SK-N-SH treated with all-trans-retinoic acid at 6 μM for 48 hours (cell line): ENCODE data around the gene DNAH3.

Experiments
- ATAC-seq: fragments of 200-7000 bp; cut with Tn5 transposase; 3 replicates; pipeline ENCODE4 v1.9.1; 2020; ENCODE audit warnings: mild to moderate bottlenecking, moderate library complexity
- BACH2 ChIP-seq: fragments of 250-450 bp; sonication (Bioruptor Pico); IDR thresholded peaks from 2 replicates; pipeline ENCODE4 v1.9.0; 2021; ENCODE audit warnings: mild to moderate bottlenecking, borderline replicate concordance
- CSDC2 ChIP-seq: fragments of 250-450 bp; sonication (Bioruptor Pico); IDR thresholded peaks from 2 replicates; pipeline ENCODE4 v1.5.0; 2020; ENCODE audit warnings: mild to moderate bottlenecking, moderate library complexity
- CSRNP3 ChIP-seq: fragments of 250-450 bp; sonication (Bioruptor Pico); IDR thresholded peaks from 2 replicates; pipeline ENCODE4 v1.5.1; 2021; ENCODE audit warnings: mild to moderate bottlenecking, moderate library complexity
- ESRRG ChIP-seq: fragments of 250-450 bp; sonication (Bioruptor Pico); IDR thresholded peaks from 2 replicates; pipeline ENCODE4 v1.6.1; 2021; ENCODE audit warnings: mild to moderate bottlenecking
- ISL1 ChIP-seq: fragments of 250-450 bp; sonication (Bioruptor Pico); IDR thresholded peaks from 2 replicates; pipeline ENCODE4 v2.1.2; 2022; ENCODE audit warnings: mild to moderate bottlenecking, moderate library complexity
- OSR1 ChIP-seq: fragments of 250-450 bp; sonication (Bioruptor Pico); IDR thresholded peaks from 2 replicates; pipeline ENCODE4 v1.8.0; 2022; ENCODE audit warnings: moderate library complexity, mild to moderate bottlenecking, inconsistent platforms
- PPARA ChIP-seq: fragments of 250-450 bp; sonication (Bioruptor Pico); IDR thresholded peaks from 2 replicates; pipeline ENCODE4 v1.5.0; 2020; ENCODE audit warnings: mild to moderate bottlenecking, borderline replicate concordance
- RARB ChIP-seq: fragments of 250-450 bp; sonication (Bioruptor Pico); IDR thresholded peaks from 2 replicates; pipeline ENCODE4 v1.8.0; 2021; ENCODE audit warnings: mild to moderate bottlenecking, moderate library complexity
- SNAI2 ChIP-seq: fragments of 250-450 bp; sonication (Bioruptor Pico); IDR thresholded peaks from 2 replicates; pipeline ENCODE4 v1.5.0; 2020; ENCODE audit warnings: mild to moderate bottlenecking, moderate library complexity
- TCF4 ChIP-seq: fragments of 250-450 bp; sonication (Bioruptor Pico); IDR thresholded peaks from 2 replicates; pipeline ENCODE4 v1.8.0; 2021; ENCODE audit warnings: mild to moderate bottlenecking, moderate library complexity, borderline replicate concordance
- TOX ChIP-seq: fragments of 250-450 bp; sonication (Bioruptor Pico); IDR thresholded peaks from 2 replicates; pipeline ENCODE4 v1.8.0; 2021; ENCODE audit warnings: mild to moderate bottlenecking, moderate library complexity, borderline replicate concordance
- ZC3H10 ChIP-seq: fragments of 250-450 bp; sonication (Bioruptor Pico); IDR thresholded peaks from 2 replicates; pipeline ENCODE4 v1.5.1; 2021; ENCODE audit warnings: mild to moderate bottlenecking, moderate library complexity
- ZFP3 ChIP-seq: fragments of 250-450 bp; sonication (Bioruptor Pico); IDR thresholded peaks from 2 replicates; pipeline ENCODE4 v1.5.0; 2020; ENCODE audit warnings: mild to moderate bottlenecking, moderate library complexity
- ZFP30 ChIP-seq: fragments of 450-650 bp; formaldehyde crosslinking; IDR thresholded peaks from 2 replicates; pipeline ENCODE4 v1.5.0; 2022; ENCODE audit warnings: mild to moderate bottlenecking, moderate library complexity
- ZNF565 ChIP-seq: fragments of 450-650 bp; formaldehyde crosslinking; conservative IDR thresholded peaks from 2 replicates; pipeline ENCODE4 v1.5.0; 2020; ENCODE audit warnings: low read depth, mild to moderate bottlenecking, moderate library complexity
- ZNF70 ChIP-seq: fragments of 450-650 bp; formaldehyde crosslinking; IDR thresholded peaks from 2 replicates; pipeline ENCODE4 v1.5.0; 2020; ENCODE audit warnings: mild to moderate bottlenecking, moderate library complexity
- ZNF8 ChIP-seq: fragments of 450-650 bp; formaldehyde crosslinking; IDR thresholded peaks from 2 replicates; pipeline ENCODE4 v1.5.0; 2020; ENCODE audit warnings: mild to moderate bottlenecking, moderate library complexity
- TF ChIP-seq, protein P1 (sequence below): fragments of 250-450 bp; sonication (Bioruptor Pico); IDR thresholded peaks from 2 replicates; pipeline ENCODE4 v1.8.0; 2021; ENCODE audit warnings: low read depth, mild to moderate bottlenecking, moderate library complexity, borderline replicate concordance
- TF ChIP-seq, protein P2 (sequence below): fragments of 250-450 bp; sonication (Bioruptor Pico); IDR thresholded peaks from 2 replicates; pipeline ENCODE4 v1.8.0; 2020; ENCODE audit warnings: mild to moderate bottlenecking, moderate library complexity, borderline replicate concordance
- TF ChIP-seq, protein P3 (sequence below): fragments of 250-450 bp; sonication (Bioruptor Pico); IDR thresholded peaks from 2 replicates; pipeline ENCODE4 v1.5.0; 2020; ENCODE audit warnings: mild to moderate bottlenecking, moderate library complexity

Gene DNAH3

GRCh38 chr16:20918486-20919239 lies 232.0 kb downstream of the DNAH3 start (continued):
- TF ChIP-seq, protein P1, sequence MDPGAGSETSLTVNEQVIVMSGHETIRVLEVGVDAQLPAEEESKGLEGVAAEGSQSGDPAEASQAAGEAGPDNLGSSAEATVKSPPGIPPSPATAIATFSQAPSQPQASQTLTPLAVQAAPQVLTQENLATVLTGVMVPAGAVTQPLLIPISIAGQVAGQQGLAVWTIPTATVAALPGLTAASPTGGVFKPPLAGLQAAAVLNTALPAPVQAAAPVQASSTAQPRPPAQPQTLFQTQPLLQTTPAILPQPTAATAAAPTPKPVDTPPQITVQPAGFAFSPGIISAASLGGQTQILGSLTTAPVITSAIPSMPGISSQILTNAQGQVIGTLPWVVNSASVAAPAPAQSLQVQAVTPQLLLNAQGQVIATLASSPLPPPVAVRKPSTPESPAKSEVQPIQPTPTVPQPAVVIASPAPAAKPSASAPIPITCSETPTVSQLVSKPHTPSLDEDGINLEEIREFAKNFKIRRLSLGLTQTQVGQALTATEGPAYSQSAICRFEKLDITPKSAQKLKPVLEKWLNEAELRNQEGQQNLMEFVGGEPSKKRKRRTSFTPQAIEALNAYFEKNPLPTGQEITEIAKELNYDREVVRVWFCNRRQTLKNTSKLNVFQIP (CRISPR knock-in tag): no peak
- TF ChIP-seq ZNF8 (CRISPR knock-in tag) (no peak), ZNF70 (no peak)
- TF ChIP-seq, protein P2, sequence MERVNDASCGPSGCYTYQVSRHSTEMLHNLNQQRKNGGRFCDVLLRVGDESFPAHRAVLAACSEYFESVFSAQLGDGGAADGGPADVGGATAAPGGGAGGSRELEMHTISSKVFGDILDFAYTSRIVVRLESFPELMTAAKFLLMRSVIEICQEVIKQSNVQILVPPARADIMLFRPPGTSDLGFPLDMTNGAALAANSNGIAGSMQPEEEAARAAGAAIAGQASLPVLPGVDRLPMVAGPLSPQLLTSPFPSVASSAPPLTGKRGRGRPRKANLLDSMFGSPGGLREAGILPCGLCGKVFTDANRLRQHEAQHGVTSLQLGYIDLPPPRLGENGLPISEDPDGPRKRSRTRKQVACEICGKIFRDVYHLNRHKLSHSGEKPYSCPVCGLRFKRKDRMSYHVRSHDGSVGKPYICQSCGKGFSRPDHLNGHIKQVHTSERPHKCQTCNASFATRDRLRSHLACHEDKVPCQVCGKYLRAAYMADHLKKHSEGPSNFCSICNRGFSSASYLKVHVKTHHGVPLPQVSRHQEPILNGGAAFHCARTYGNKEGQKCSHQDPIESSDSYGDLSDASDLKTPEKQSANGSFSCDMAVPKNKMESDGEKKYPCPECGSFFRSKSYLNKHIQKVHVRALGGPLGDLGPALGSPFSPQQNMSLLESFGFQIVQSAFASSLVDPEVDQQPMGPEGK: no peak

- TF ChIP-seq, protein P1 (CRISPR knock-in tag): no peak
- TF ChIP-seq, protein P3, sequence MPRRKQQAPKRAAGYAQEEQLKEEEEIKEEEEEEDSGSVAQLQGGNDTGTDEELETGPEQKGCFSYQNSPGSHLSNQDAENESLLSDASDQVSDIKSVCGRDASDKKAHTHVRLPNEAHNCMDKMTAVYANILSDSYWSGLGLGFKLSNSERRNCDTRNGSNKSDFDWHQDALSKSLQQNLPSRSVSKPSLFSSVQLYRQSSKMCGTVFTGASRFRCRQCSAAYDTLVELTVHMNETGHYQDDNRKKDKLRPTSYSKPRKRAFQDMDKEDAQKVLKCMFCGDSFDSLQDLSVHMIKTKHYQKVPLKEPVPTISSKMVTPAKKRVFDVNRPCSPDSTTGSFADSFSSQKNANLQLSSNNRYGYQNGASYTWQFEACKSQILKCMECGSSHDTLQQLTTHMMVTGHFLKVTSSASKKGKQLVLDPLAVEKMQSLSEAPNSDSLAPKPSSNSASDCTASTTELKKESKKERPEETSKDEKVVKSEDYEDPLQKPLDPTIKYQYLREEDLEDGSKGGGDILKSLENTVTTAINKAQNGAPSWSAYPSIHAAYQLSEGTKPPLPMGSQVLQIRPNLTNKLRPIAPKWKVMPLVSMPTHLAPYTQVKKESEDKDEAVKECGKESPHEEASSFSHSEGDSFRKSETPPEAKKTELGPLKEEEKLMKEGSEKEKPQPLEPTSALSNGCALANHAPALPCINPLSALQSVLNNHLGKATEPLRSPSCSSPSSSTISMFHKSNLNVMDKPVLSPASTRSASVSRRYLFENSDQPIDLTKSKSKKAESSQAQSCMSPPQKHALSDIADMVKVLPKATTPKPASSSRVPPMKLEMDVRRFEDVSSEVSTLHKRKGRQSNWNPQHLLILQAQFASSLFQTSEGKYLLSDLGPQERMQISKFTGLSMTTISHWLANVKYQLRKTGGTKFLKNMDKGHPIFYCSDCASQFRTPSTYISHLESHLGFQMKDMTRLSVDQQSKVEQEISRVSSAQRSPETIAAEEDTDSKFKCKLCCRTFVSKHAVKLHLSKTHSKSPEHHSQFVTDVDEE: no peak
- no peak for TF ChIP-seq ZFP30 (CRISPR knock-in tag)
- TF ChIP-seq SNAI2 (CRISPR knock-in tag): no peak
- no peak for TF ChIP-seq ISL1 (CRISPR knock-in tag)
- no peak for ATAC-seq
Observed at GRCh38 chr16:20916942-20917341, 233.7 kb downstream of the DNAH3 start.

GRCh38 chr16:20916289-20916688 lies 234.4 kb downstream of the DNAH3 start:
- ATAC-seq: no peak
- TF ChIP-seq ZNF8 (CRISPR knock-in tag): no peak
- no peak for TF ChIP-seq TOX (CRISPR knock-in tag)
- no peak for TF ChIP-seq CSRNP3 (CRISPR knock-in tag)
- no peak for TF ChIP-seq ZNF565 (CRISPR knock-in tag)
- TF ChIP-seq PPARA: no peak
- no peak for TF ChIP-seq ISL1 (CRISPR knock-in tag)
- TF ChIP-seq, all 23 proteins: peak for 0

DNA sequence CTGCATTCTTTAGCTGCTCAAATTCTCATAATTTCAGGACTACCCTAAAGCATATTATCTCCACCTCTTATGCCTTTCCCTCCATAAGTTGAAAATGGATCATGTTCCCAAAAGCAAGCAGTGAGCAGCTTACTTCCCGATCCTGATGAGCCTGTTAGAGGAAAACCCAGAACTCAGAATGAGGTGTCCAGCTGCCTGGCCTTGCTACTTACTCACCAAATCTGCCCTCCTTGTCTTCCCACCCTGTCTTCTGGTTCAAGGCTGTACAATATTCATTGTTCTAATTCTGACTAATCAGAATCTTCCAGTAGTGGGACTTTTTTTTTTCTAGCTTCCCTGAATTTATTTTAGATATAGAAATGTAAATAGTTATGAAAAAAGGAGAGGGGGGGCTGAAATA lies 239.3 kb downstream of the DNAH3 start:
- TF ChIP-seq ZNF8 (CRISPR knock-in tag) (no peak), ZFP3 (no peak), ZNF70 (no peak), ZNF565 (CRISPR knock-in tag) (no peak), SNAI2 (CRISPR knock-in tag) (no peak), TOX (CRISPR knock-in tag) (no peak), RARB (CRISPR knock-in tag) (no peak), ISL1 (CRISPR knock-in tag) (no peak), OSR1 (CRISPR knock-in tag) (no peak), ZC3H10 (no peak), CSDC2 (CRISPR knock-in tag) (no peak), ESRRG (no peak), CSRNP3 (CRISPR knock-in tag) (no peak), BACH2 (no peak), TCF4 (CRISPR knock-in tag) (no peak)
- TF ChIP-seq, protein P1 (CRISPR knock-in tag): no peak
- peak; percentile 20; the same call in 2 of the 3 replicates for ATAC-seq
